ENCODE measurements around the gene BGLAP.

DNA sequence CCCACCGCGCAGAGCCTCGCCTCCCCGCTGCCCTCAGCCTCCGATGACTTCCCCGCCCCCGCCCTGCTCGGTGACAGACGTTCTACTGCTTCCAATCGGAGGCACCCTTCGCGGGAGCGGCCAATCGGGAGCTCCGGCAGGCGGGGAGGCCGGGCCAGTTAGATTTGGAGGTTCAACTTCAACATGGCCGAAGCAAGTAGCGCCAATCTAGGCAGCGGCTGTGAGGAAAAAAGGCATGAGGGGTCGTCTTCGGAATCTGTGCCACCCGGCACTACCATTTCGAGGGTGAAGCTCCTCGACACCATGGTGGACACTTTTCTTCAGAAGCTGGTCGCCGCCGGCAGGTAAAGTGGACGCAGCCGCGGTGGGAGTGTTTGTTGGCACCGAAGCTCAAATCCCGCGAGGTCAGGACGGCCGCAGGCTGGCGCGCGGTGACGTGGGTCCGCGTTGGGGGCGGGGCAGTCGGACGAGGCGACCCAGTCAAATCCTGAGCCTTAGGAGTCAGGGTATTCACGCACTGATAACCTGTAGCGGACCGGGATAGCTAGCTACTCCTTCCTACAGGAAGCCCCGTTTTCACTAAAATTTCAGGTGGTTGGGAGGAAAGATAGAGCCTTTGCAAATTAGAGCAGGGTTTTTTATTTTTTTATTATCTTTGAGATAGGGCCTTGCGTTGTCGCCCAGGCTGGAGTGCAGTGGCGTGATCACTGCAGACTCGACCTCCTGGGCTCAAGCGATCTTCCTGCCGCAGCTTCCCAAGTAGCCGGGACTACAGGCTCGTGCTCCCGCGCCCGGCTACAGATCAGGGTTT, 28.9 kb upstream of the BGLAP start, which contains the start of gene PMF1:
- TF ChIP-seq, protein P1, sequence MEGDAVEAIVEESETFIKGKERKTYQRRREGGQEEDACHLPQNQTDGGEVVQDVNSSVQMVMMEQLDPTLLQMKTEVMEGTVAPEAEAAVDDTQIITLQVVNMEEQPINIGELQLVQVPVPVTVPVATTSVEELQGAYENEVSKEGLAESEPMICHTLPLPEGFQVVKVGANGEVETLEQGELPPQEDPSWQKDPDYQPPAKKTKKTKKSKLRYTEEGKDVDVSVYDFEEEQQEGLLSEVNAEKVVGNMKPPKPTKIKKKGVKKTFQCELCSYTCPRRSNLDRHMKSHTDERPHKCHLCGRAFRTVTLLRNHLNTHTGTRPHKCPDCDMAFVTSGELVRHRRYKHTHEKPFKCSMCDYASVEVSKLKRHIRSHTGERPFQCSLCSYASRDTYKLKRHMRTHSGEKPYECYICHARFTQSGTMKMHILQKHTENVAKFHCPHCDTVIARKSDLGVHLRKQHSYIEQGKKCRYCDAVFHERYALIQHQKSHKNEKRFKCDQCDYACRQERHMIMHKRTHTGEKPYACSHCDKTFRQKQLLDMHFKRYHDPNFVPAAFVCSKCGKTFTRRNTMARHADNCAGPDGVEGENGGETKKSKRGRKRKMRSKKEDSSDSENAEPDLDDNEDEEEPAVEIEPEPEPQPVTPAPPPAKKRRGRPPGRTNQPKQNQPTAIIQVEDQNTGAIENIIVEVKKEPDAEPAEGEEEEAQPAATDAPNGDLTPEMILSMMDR (IDR thresholded peaks at IDR 0.05) = no peak
- TF ChIP-seq POLR2A (IDR thresholded peaks at IDR 0.05) (peak in 2 of 4 donors; percentile 22 to 23), POLR2AphosphoS5 (IDR thresholded peaks at IDR 0.05) (peak; percentile 36 to 83 (median 77)), EP300 (IDR thresholded peaks at IDR 0.05) (no peak)

Measured in stomach (tissue), 4 donors.